HepG2 (cell line): ENCODE results near the gene ANKS6.

Experiments used
- EP300 ChIP-seq, 3 experiments: sonication (generic) in 1 of 3; formaldehyde crosslinking in 1 of 3; IDR thresholded peaks; 2 replicates each; pipeline versions ENCODE4 v1.5.1 to v1.6.1; 2011 to 2020; ENCODE audit warnings: low read depth in 2 of 3, low read length in 2 of 3, borderline replicate concordance in 1 of 3, improper control_type of control experiment in 1 of 3, mild to moderate bottlenecking in 1 of 3, missing genetic modification reagents in 1 of 3, moderate library complexity in 1 of 3
- RAD21 ChIP-seq: fragments of 450-650 bp; formaldehyde crosslinking; IDR thresholded peaks from 2 replicates; pipeline ENCODE4 v1.5.0; 2020; ENCODE audit warnings: mild to moderate bottlenecking

- TF ChIP-seq EP300 (IDR thresholded peaks at IDR 0.05; ENCODE audit: low read depth in 2 of 2, low read length in 2 of 2) (no peak), EP300 (CRISPR knock-in tag; IDR thresholded peaks at IDR 0.05; ENCODE audit: borderline replicate concordance) (no peak), RAD21 (CRISPR knock-in tag) (no peak)
Measured at GRCh38 chr9:98790134-98790841, 6.1 kb downstream of the ANKS6 start.
